ENCODE results near the gene NUB1.

The NUB1 gene

DNA sequence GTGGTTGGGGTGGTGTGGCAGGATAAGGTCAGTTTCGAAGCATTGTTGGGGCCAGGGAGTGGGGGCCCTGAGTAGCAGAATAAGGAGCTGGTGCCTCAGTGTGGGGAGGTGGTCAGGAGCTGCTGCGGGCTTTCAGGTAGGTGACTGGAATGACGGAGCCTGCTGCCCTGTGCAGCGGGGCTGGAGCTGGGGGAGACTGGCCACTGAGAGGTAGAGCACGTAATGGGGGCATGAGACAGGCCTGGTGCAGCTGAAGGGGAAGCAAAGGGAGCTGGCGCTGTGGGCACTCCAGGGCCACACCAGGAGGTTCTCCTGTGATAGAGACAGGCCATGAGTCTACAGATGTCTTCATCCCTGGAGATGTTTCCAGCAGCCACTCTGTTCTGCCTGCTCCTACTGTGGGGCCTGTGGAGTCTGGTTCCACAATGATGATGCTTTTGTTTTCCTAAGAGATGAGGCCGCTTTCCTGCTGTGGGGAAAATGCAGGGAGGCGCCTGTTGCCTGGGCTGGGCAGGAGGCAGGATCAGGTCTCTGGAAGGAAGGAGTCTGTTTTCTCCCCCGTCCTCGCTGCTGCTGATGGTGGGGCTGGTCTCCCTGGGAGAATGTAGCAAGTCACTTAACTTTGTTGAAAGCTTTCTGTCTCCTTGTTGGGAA lies 31.1 kb downstream of the NUB1 start:
- Histone ChIP-seq H3K36me3 (peaks cover 43 to 77% (median 74%) of the 10 kb centered on the region in 3 donors), H3K4me1 (peaks cover 0 to 16% (median 10%) of the 10 kb centered on the region in 4 donors), H3K9me3 (no peaks in the 10 kb centered on the region), H3K27me3 (no peaks in the 10 kb centered on the region), H3K4me3 (no peak overlapping the region), H3K27ac (no peak overlapping the region)
- no peak for DNase-seq
- TF ChIP-seq, protein P1, sequence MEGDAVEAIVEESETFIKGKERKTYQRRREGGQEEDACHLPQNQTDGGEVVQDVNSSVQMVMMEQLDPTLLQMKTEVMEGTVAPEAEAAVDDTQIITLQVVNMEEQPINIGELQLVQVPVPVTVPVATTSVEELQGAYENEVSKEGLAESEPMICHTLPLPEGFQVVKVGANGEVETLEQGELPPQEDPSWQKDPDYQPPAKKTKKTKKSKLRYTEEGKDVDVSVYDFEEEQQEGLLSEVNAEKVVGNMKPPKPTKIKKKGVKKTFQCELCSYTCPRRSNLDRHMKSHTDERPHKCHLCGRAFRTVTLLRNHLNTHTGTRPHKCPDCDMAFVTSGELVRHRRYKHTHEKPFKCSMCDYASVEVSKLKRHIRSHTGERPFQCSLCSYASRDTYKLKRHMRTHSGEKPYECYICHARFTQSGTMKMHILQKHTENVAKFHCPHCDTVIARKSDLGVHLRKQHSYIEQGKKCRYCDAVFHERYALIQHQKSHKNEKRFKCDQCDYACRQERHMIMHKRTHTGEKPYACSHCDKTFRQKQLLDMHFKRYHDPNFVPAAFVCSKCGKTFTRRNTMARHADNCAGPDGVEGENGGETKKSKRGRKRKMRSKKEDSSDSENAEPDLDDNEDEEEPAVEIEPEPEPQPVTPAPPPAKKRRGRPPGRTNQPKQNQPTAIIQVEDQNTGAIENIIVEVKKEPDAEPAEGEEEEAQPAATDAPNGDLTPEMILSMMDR (IDR thresholded peaks at IDR 0.05): no peak
- intact Hi-C loops (cut with DNase I; ENCODE audit: low total_unique reads): loop anchor here (5.0 to 10.0 kb wide), 2 partner anchors 40 to 392 kb away; partner anchors contain the start of gene WDR86

DNA sequence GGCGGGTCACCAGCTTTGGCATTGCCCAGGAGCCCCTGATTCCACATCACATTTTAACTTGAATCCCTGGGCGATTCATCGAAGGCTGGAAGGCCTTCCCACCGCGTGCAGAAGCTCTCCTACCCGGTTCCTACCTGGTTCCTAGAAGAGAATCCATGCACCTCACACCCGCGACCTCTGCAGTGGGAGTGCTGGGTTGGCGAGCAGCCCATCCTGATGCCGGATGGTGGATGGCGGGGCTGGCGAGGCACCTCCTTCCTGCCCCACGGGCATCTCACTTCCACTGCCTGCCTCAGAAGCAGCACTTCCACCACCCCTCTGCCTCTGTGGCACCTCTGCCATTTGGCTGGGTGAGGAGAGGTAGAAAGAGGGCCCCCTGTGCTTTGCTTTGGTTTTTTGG lies 32.0 kb downstream of the NUB1 start:
- Histone ChIP-seq H3K27me3 (no peaks in the 10 kb centered on the region), H3K4me1 (peaks cover 0 to 10% (median 5%) of the 10 kb centered on the region in 4 donors), H3K9me3 (no peaks in the 10 kb centered on the region), H3K36me3 (peaks cover 49 to 86% (median 80%) of the 10 kb centered on the region in 3 donors), H3K4me3 (no peak overlapping the region), H3K27ac (no peak overlapping the region)
- no peak for DNase-seq
- intact Hi-C loops (cut with DNase I; ENCODE audit: low total_unique reads): loop anchor here (5.0 to 10.0 kb wide), 2 partner anchors 39 to 391 kb away; partner anchors contain the start of gene WDR86
- TF ChIP-seq, protein P1 (IDR thresholded peaks at IDR 0.05): no peak

DNA sequence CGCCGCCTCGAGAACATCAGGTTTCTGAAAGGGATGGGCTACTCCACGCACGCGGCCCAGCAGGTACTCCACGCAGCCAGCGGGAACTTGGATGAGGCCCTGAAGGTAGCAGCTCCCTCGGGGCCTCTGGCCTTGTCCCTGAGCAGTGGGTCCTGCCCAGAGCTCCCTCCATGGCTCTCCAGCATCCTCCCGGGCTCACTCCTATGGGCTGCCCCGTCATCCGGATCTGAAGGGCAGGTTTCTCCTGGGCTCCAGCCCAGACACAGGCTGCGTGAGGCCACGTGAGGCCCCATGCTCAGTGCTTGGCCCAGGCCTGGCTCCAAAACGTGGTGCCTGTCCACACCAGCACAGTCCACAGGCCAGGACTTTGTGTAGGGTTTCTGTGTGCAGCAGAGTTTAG lies 32.5 kb downstream of the NUB1 start:
- Histone ChIP-seq H3K27me3 (no peaks in the 10 kb centered on the region), H3K27ac (no peak overlapping the region), H3K36me3 (peaks cover 49 to 87% (median 81%) of the 10 kb centered on the region in 3 donors), H3K9me3 (no peaks in the 10 kb centered on the region), H3K4me3 (no peak overlapping the region), H3K4me1 (peaks cover 0 to 5% (median 2%) of the 10 kb centered on the region in 4 donors)
- TF ChIP-seq, protein P1 (IDR thresholded peaks at IDR 0.05): no peak
- no peak for DNase-seq
- intact Hi-C loops (cut with DNase I; ENCODE audit: low total_unique reads): loop anchor here (5.0 to 10.0 kb wide), 2 partner anchors 38 to 391 kb away; partner anchors contain the start of gene WDR86

DNA sequence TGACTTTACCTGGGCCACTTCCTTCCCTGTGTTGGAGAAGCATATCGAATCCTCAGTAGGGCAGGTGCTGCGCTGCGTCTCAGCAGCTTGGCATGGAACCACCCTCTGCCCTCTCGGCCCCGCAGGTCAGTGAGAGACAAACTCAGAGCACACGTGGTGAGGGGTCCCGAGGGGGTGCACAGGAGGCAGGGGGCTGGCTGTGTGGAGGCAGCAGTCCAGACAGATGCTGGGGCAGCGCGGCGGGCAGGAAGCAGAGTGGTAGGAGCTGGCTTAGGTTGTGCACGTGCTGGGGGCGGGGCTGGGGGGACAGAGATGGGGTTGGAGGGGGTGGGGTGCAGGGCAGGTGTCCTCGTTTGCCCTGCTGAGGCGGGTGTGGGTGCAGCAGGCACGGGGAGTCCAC lies 33.1 kb downstream of the NUB1 start:
- H3K4me3 ChIP-seq: no peak overlapping the region
- peaks cover 49 to 88% (median 79%) of the 10 kb centered on the region in 3 donors for H3K36me3 ChIP-seq
- H3K4me1 ChIP-seq: no peaks in the 10 kb centered on the region
- H3K27ac ChIP-seq: no peak overlapping the region
- intact Hi-C loops (cut with DNase I; ENCODE audit: low total_unique reads): loop anchor here (5.0 to 10.0 kb wide), 2 partner anchors 38 to 390 kb away; partner anchors contain the start of gene WDR86
- DNase-seq: no peak
- TF ChIP-seq, protein P1 (IDR thresholded peaks at IDR 0.05): no peak
- H3K9me3 ChIP-seq: no peaks in the 10 kb centered on the region
- no peaks in the 10 kb centered on the region for H3K27me3 ChIP-seq

DNA sequence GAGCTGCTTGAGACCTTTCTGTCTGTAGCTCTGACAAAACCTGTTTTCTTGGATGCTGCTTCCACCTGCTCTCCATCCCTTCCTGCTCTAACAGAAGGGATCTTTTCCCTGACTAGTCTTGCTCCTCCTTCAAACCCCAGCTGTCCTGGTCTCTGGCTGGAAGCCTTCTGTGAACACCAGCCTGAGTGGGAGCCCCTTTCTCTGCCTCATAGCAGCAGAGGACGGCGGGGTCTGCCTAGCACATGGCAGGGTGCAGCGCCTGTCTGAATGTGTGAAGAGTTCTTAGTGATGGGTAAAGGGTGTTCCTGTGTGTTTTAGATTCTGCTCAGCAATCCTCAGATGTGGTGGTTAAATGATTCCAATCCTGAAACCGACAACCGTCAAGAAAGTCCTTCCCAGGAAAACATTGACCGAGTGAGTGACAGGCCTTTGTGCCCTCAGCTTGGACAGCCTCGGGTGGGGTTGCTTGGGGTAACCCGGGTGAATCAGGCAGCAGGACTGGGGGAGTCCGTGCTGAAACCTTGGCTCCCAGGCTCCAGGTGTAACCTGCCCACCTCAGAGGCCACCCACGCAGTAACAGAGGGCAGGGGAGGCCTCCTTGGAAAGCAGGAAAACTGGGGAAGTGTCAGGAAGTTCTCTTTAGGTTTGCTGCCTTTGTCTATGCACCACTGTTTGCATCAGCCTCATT lies 34.1 kb downstream of the NUB1 start:
- peaks cover 46 to 90% (median 73%) of the 10 kb centered on the region in 3 donors for H3K36me3 ChIP-seq
- intact Hi-C loops (cut with DNase I; ENCODE audit: low total_unique reads): loop anchor here (10.0 kb wide), 1 partner anchor 389 kb away; no protein-coding TSS in a partner anchor
- H3K27ac ChIP-seq: no peak overlapping the region
- TF ChIP-seq, protein P1 (IDR thresholded peaks at IDR 0.05): no peak
- H3K27me3 ChIP-seq: no peaks in the 10 kb centered on the region
- DNase-seq: no peak
- no peak overlapping the region for H3K4me3 ChIP-seq
- H3K9me3 ChIP-seq: no peaks in the 10 kb centered on the region
- H3K4me1 ChIP-seq: peaks cover 0 to under 1% (median 0%) of the 10 kb centered on the region in 4 donors

Measured in tibial artery (tissue), 4 donors.